ENCODE results near the gene PDIK1L. TPM values are rescaled to one million over a fixed set of nuclear protein-coding genes. Genes with fewer than 3 reads are reported as not detected.
A peak's percentile ranks its signal among the peaks of the same experiment; 100 is the strongest.

The PDIK1L gene
- total RNA-seq, 1 experiment from 2014 or later: 5.6 TPM

GRCh38 chr1:26158908-26159742 is 47.5 kb downstream of the PDIK1L start, which contains the start of gene FAM110D:
Gene FAM110D, plus strand, starts transcription at chr1:26159079. Its CDS starts 2,213 bp downstream, at chr1:26161292.
- Histone ChIP-seq H3K4ac (ENCODE audit: low read depth, low read length) (no peak within 1 kb of the TSS), H3T11ph (ENCODE audit: low read length) (no peak within 1 kb of the TSS), H4K20me1 (ENCODE audit: control insufficient read depth, insufficient read depth, insufficient read length) (no peaks in the 10 kb centered on the region), H3K18ac (ENCODE audit: insufficient read length, low read depth, low read length) (no peak within 1 kb of the TSS), H3K23ac (ENCODE audit: insufficient read length, low read depth, low read length) (no peak within 1 kb of the TSS), H4K5ac (ENCODE audit: insufficient read length, low read depth, low read length) (no peak within 1 kb of the TSS), H3K9ac (ENCODE audit: extremely low read depth, insufficient read length, low read length) (peak within 1 kb of the TSS; percentile 16), H2BK15ac (ENCODE audit: low read depth, low read length) (no peak within 1 kb of the TSS), H2AFZ (ENCODE audit: low read length) (no peak within 1 kb of the TSS), H3K79me2 (ENCODE audit: insufficient read depth, low read length) (no peaks in the 10 kb centered on the region), H3K4me1 (ENCODE audit: insufficient read depth, low read length) (peaks cover 11% of the 10 kb centered on the region; the same call in 1 of the 2 replicates), H3K14ac (ENCODE audit: insufficient read depth, low read length) (no peak within 1 kb of the TSS), H3K23me2 (ENCODE audit: insufficient read length, low read depth, low read length, poor library complexity, severe bottlenecking) (peaks cover 25% of the 10 kb centered on the region), H3K27me3 (ENCODE audit: insufficient read depth, low read length) (peaks cover 50% of the 10 kb centered on the region; the same call in 1 of the 2 replicates), H3K56ac (ENCODE audit: insufficient read length, low read depth, low read length) (no peak within 1 kb of the TSS), H2BK12ac (ENCODE audit: insufficient read length, low read depth, low read length) (no peak within 1 kb of the TSS), H3K79me1 (ENCODE audit: insufficient read depth, low read depth, low read length, poor library complexity, severe bottlenecking) (no peaks in the 10 kb centered on the region), H2AK5ac (ENCODE audit: insufficient read length, low read length) (no peak within 1 kb of the TSS), H2BK20ac (ENCODE audit: low read depth, low read length, poor library complexity, severe bottlenecking) (no peak within 1 kb of the TSS), H3K4me2 (ENCODE audit: insufficient read depth, insufficient read length, low read length) (peak within 1 kb of the TSS; percentile 8), H4K8ac (replicated peaks; ENCODE audit: insufficient read length, low read depth, low read length) (no peak within 1 kb of the TSS), H4K91ac (ENCODE audit: insufficient read length, low read depth, low read length) (no peak within 1 kb of the TSS), H3K27ac (ENCODE audit: insufficient read length, low read depth, low read length) (no peak within 1 kb of the TSS), H2BK5ac (ENCODE audit: insufficient read length, low read length) (no peak within 1 kb of the TSS), H3K9me3 (ENCODE audit: control insufficient read depth, low read depth, low read length) (no peaks in the 10 kb centered on the region), H2BK120ac (ENCODE audit: low read depth, low read length, poor library complexity, severe bottlenecking) (no peak within 1 kb of the TSS)
- TF ChIP-seq CTCF (conservative IDR thresholded peaks at IDR 0.05): no peak
- DNase-seq: no peak
- Mint-ChIP-seq H3K4me3 (peak within 1 kb of the TSS; percentile 10 to 65; a peak in 4 of 5 replicates), H3K4me1 (peaks cover 46 to 60% of the 10 kb centered on the region in 2 experiments), H3K27ac (no peak within 1 kb of the TSS), H3K36me3 (ENCODE audit: insufficient read depth in 1 of 3, low read depth in 3 of 3) (no peaks in the 10 kb centered on the region), H3K27me3 (ENCODE audit: low read depth) (peaks cover 95% of the 10 kb centered on the region), H3K9me3 (peaks cover 0 to 4% of the 10 kb centered on the region in 2 experiments; a peak in 1 of 5 replicates)
- no CpG with 5 or more reads among the region's 6 CpGs for WGBS (ENCODE audit: extremely low coverage, insufficient read length, low lambda C conversion rate)
